HepG2 (cell line): ENCODE data around the gene TIMM13. TPM values are rescaled to one million over a fixed set of nuclear protein-coding genes. Genes with fewer than 3 reads are reported as not detected.
A peak's percentile ranks its signal among the peaks of the same experiment; 100 is the strongest.

ENCODE experiments used
- AHDC1 ChIP-seq: sonication (generic); formaldehyde crosslinking; IDR thresholded peaks from 2 replicates; pipeline ENCODE4 v1.5.1; 2020; ENCODE audit warnings: mild to moderate bottlenecking, missing genetic modification reagents, borderline replicate concordance
- EZH2 ChIP-seq: conservative IDR thresholded peaks from 2 replicates; pipeline ENCODE4 v1.6.1; 2012; ENCODE audit warnings: mild to moderate bottlenecking, low read depth, low read length, moderate library complexity
- GATAD1 ChIP-seq: IDR thresholded peaks from 2 replicates; pipeline ENCODE4 v1.6.1; 2016; ENCODE audit warnings: missing genetic modification reagents, missing compliant biosample characterization
- HMG20A ChIP-seq: IDR thresholded peaks from 2 replicates; pipeline ENCODE4 v1.6.1; 2016; ENCODE audit warnings: borderline replicate concordance
- HOXD1 ChIP-seq: sonication (generic); formaldehyde crosslinking; IDR thresholded peaks from 2 replicates; pipeline ENCODE4 v1.5.0; 2020; ENCODE audit warnings: missing genetic modification reagents
- JUND ChIP-seq: sonication (generic); formaldehyde crosslinking; IDR thresholded peaks from 2 replicates; pipeline ENCODE4 v1.8.0; 2022; ENCODE audit warnings: mild to moderate bottlenecking, missing genetic modification reagents
- KAT7 ChIP-seq: IDR thresholded peaks from 2 replicates; pipeline ENCODE4 v1.6.1; 2018; ENCODE audit warnings: borderline replicate concordance, missing compliant biosample characterization
- RCOR2 ChIP-seq: IDR thresholded peaks from 2 replicates; pipeline ENCODE4 v1.6.1; 2016; ENCODE audit warnings: missing biosample characterization, missing genetic modification reagents
- SAP130 ChIP-seq: IDR thresholded peaks from 2 replicates; pipeline ENCODE4 v1.6.1; 2016; ENCODE audit warnings: low read depth
- SRF ChIP-seq: IDR thresholded peaks from 2 replicates; pipeline ENCODE4 v1.6.1; 2011; ENCODE audit warnings: mild to moderate bottlenecking, low read depth, low read length, moderate library complexity
- ZFP36 ChIP-seq: fragments of 150-350 bp; IDR thresholded peaks from 2 replicates; pipeline ENCODE4 v1.6.1; 2018; ENCODE audit warnings: borderline replicate concordance, low read length, low read depth; ENCODE audit not compliant: partially characterized antibody
- ZIK1 ChIP-seq: sonication (generic); formaldehyde crosslinking; IDR thresholded peaks from 2 replicates; pipeline ENCODE4 v1.5.0; 2020; ENCODE audit warnings: mild to moderate bottlenecking, low read depth, missing genetic modification reagents, borderline replicate concordance
- ZNF282 ChIP-seq: fragments of 450-650 bp; IDR thresholded peaks from 2 replicates; pipeline ENCODE4 v1.6.1; 2018; ENCODE audit not compliant: partially characterized antibody
- ZNF543 ChIP-seq: sonication (generic); formaldehyde crosslinking; IDR thresholded peaks from 2 replicates; pipeline ENCODE4 v1.4.0; 2020; ENCODE audit warnings: mild to moderate bottlenecking, missing genetic modification reagents
- ZNF577 ChIP-seq: sonication (generic); formaldehyde crosslinking; IDR thresholded peaks from 2 replicates; pipeline ENCODE4 v1.4.0; 2020; ENCODE audit warnings: mild to moderate bottlenecking, low read depth, missing genetic modification reagents, borderline replicate concordance
- ZNF652 ChIP-seq: IDR thresholded peaks from 2 replicates; pipeline ENCODE4 v1.6.1; 2016; ENCODE audit warnings: low read depth, borderline replicate concordance
- ZNF788 ChIP-seq: sonication (generic); formaldehyde crosslinking; IDR thresholded peaks from 2 replicates; pipeline ENCODE4 v1.5.0; 2020; ENCODE audit warnings: mild to moderate bottlenecking, missing genetic modification reagents, borderline replicate concordance
- polyA plus RNA-seq, 8 experiments: library from polyadenylated mRNA; depleted of rRNA in 3 of 8; stranded (reverse) in 7 of 8; unstranded in 1 of 8; fragments of >200 nt; fragmentation: Illumina TruSeq in 4 of 8; extraction: Trizol in 4 of 8; gene quantifications; 2 replicates each; pipeline versions ENCODE4 v1.2.1 to v1.2.3, GENCODE V29; 2011 to 2016; ENCODE audit warnings: low read depth in 4 of 8, missing spikeins in 1 of 8, mixed read lengths in 1 of 8; ENCODE audit not compliant: insufficient read depth in 1 of 8
- total RNA-seq, 5 experiments: library from RNA; depleted of rRNA; stranded (reverse); fragments of >200 nt; fragmentation: Illumina TruSeq; extraction: Trizol; gene quantifications; 2 replicates each; pipeline ENCODE4 v1.2.3, GENCODE V29; 2016; ENCODE audit warnings: low read depth in 1 of 5
- TF ChIP-seq, protein P1 (sequence below): fragments of 450-650 bp; IDR thresholded peaks from 2 replicates; pipeline ENCODE4 v1.6.1; 2017; ENCODE audit warnings: mild to moderate bottlenecking
- TF ChIP-seq, protein P2 (sequence below): sonication (generic); formaldehyde crosslinking; IDR thresholded peaks from 2 replicates; pipeline ENCODE4 v1.5.1; 2020; ENCODE audit warnings: missing genetic modification reagents, mild to moderate bottlenecking, borderline replicate concordance

TIMM13 gene
- total and polyA plus RNA-seq, 2 of the 13 experiments (the other 11 are each of a cell fraction or from before 2014, with no cell fraction given), result 48.4 to 108 TPM

GRCh38 chr19:2469102-2469914 is 41.9 kb upstream of the TIMM13 start (continued):
- TF ChIP-seq, protein P1, sequence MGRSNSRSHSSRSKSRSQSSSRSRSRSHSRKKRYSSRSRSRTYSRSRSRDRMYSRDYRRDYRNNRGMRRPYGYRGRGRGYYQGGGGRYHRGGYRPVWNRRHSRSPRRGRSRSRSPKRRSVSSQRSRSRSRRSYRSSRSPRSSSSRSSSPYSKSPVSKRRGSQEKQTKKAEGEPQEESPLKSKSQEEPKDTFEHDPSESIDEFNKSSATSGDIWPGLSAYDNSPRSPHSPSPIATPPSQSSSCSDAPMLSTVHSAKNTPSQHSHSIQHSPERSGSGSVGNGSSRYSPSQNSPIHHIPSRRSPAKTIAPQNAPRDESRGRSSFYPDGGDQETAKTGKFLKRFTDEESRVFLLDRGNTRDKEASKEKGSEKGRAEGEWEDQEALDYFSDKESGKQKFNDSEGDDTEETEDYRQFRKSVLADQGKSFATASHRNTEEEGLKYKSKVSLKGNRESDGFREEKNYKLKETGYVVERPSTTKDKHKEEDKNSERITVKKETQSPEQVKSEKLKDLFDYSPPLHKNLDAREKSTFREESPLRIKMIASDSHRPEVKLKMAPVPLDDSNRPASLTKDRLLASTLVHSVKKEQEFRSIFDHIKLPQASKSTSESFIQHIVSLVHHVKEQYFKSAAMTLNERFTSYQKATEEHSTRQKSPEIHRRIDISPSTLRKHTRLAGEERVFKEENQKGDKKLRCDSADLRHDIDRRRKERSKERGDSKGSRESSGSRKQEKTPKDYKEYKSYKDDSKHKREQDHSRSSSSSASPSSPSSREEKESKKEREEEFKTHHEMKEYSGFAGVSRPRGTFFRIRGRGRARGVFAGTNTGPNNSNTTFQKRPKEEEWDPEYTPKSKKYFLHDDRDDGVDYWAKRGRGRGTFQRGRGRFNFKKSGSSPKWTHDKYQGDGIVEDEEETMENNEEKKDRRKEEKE, result no peak
- no peak for TF ChIP-seq ZNF788 (CRISPR knock-in tag)
- TF ChIP-seq RCOR2, result peak; percentile 39; the same call in 1 of the 2 replicates
- no peak for TF ChIP-seq SAP130 (CRISPR knock-in tag)
- no peak for TF ChIP-seq AHDC1 (CRISPR knock-in tag)
- TF ChIP-seq SRF, result no peak
- no peak for TF ChIP-seq EZH2
- TF ChIP-seq JUND, result peak; percentile 64; the same call in 1 of the 2 replicates
- TF ChIP-seq ZIK1 (CRISPR knock-in tag), result no peak
- no peak for TF ChIP-seq HMG20A
- TF ChIP-seq KAT7 (CRISPR knock-in tag), result no peak
- TF ChIP-seq ZNF577 (CRISPR knock-in tag), result no peak
- no peak for TF ChIP-seq HOXD1 (CRISPR knock-in tag)
- no peak for TF ChIP-seq ZNF282
- TF ChIP-seq, protein P2, sequence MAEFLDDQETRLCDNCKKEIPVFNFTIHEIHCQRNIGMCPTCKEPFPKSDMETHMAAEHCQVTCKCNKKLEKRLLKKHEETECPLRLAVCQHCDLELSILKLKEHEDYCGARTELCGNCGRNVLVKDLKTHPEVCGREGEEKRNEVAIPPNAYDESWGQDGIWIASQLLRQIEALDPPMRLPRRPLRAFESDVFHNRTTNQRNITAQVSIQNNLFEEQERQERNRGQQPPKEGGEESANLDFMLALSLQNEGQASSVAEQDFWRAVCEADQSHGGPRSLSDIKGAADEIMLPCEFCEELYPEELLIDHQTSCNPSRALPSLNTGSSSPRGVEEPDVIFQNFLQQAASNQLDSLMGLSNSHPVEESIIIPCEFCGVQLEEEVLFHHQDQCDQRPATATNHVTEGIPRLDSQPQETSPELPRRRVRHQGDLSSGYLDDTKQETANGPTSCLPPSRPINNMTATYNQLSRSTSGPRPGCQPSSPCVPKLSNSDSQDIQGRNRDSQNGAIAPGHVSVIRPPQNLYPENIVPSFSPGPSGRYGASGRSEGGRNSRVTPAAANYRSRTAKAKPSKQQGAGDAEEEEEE (CRISPR knock-in tag), result no peak
- peak; percentile 40 for TF ChIP-seq ZFP36
- no peak for TF ChIP-seq ZNF543 (CRISPR knock-in tag)
- TF ChIP-seq ZNF652 (CRISPR knock-in tag), result no peak
- TF ChIP-seq GATAD1, result no peak
